ENCODE data around the gene ASPDH. TPM values are rescaled to one million over a fixed set of nuclear protein-coding genes. Genes with fewer than 3 reads are reported as not detected.

Gene ASPDH
- total RNA-seq, 1 donor from 2014 or later, result not detected

DNA sequence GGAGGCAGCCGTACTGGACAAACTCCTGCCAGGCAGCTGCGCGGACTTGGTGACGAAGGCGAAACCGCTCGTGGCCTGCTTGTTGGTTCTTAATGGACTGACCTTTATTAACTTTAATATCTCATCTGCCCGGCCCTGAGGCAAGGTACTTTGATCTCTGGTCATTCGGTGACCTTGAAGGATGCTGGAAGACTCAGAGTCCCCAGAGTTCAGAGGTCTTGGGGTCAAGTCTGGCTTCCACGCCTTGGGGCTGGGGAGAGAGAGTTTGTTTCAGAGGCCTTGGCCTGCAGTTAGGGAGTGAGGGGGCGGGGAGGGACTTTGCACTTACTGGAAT lies 47.0 kb downstream of the ASPDH start:
- ATAC-seq (ENCODE audit: poor library complexity) (no peak), DNase-seq (no peak)
- intact Hi-C loops (cut with DNase I), result no loop called here

DNA sequence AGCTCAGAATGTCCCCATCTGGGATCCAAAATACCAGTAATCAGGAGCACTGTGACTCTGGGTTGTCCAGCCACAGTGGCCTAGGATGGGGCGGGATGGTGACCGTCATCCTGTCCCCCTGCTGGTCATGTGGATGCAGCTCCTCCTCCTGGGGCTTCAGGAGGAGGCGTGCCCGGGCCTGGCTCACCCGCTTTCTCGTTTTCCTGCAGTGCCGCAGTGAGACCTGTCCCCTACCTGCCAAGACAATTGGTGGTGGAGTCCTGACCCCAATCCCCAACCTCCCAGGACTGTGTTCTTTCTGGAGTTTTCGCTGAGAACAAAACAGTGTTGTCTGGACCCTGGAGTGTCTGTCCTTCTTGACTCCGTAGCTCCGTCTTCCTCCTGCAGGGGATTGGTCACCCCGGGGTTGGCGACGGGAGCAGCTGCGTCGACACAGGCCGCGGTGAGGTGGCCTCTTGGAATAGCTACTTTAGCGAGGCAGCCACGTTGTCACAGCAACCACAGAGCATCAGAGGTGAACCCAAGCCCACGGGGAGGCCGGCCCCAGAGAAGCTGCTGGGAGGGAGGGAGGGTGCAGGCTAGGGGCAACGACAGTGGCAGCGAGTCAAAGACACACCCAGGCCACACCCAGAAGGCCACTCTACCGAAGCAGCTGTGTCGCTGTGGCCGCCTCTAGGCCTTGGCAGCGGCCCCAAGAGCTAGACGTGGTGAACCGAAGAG lies 47.6 kb downstream of the ASPDH start:
- ATAC-seq (ENCODE audit: poor library complexity) (no peak), DNase-seq (no peak)
- intact Hi-C loops (cut with DNase I), result no loop called here

DNA sequence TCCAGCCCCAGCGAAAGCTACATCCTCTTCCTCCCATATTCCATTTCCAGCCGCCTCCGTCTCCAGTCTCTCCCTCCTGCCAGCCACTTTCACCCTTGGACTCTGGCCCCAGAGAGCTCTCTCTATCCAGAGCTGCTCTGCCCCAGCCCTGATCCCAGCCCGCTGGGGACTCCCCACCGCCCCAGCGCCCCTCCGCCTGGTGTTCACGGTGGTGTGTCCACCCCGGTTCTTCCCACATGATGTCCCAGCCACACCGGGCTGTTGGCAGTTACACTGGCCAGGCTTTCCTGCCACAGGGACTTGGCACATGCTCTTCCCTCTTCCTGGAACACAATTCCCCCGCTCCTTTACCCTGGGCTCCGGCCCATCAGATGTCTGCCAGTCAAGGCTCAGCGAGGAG lies 48.7 kb downstream of the ASPDH start:
- intact Hi-C loops (cut with DNase I), result loop anchor here (5.0 kb wide), 1 partner anchor 98 kb away; the partner anchor contains the start of gene NAPSA
- DNase-seq (no peak), ATAC-seq (ENCODE audit: poor library complexity) (no peak)

DNA sequence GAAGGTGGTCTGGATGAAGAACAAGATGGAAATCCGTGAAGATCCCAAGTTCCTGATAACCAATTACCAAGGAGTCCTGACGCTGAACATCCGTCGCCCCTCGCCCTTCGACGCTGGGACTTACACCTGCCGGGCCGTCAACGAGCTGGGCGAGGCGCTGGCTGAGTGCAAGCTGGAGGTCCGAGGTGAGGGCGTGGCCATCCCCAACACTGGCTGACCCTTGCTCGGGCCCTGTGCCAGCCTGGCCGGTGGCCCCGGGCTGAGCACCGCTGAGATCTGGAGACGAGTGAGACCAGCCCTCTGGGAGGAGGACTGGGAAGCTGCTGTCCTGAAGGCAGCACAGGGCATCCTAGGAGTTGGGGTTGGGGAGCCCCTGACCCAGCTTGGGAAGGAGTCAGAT lies 49.4 kb downstream of the ASPDH start:
- ATAC-seq (ENCODE audit: poor library complexity) (no peak), DNase-seq (no peak)
- intact Hi-C loops (cut with DNase I), result loop anchor here (5.0 kb wide), 1 partner anchor 97 kb away; the partner anchor contains the start of gene NAPSA

DNA sequence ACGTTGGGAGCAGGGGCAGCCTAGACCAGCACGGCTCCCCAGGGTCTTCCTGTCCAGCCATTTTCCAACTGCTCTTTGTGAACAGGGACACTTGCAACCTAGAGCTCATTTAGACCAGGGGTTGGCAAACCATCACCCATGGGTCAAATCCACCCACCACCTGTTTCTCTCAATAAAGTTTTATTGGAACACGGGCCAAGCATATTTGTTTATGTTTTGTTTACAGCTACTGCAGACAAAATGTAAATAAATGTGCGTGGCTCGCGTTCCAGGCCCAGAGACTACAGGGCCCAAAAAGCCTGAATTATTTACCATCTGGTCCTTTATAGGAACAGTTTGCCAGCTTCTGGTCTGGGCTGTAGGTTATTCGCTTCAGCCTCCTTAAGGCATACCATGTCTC lies 50.7 kb downstream of the ASPDH start:
- DNase-seq, result no peak
- intact Hi-C loops (cut with DNase I), result loop anchor here (5.0 kb wide), 1 partner anchor 96 kb away; the partner anchor contains the start of gene NAPSA
- ATAC-seq (ENCODE audit: poor library complexity), result no peak

Other genes starting within 250 kb of the ASPDH start
- gene KCNC3, start 184.5 kb downstream of the ASPDH start, total RNA-seq, result 2.0 TPM
- gene NAPSA, start 148.3 kb downstream of the ASPDH start, total RNA-seq, result 0.40 TPM
- gene NR1H2, start 137.5 kb downstream of the ASPDH start, total RNA-seq, result 68.4 TPM
- gene POLD1, start 129.6 kb downstream of the ASPDH start, total RNA-seq, result 7.8 TPM
- gene SPIB, start 95.0 kb downstream of the ASPDH start, total RNA-seq, result not detected
- gene MYBPC2, start 81.0 kb downstream of the ASPDH start, total RNA-seq, result not detected
- gene EMC10, start 37.4 kb downstream of the ASPDH start, total RNA-seq, result 68.7 TPM
- gene GARIN5A, start 37.1 kb downstream of the ASPDH start, total RNA-seq, result 2.0 TPM
- 39.8 TPM for gene JOSD2, start 2.7 kb downstream of the ASPDH start, total RNA-seq
- 1.0 TPM for gene LRRC4B, start 54.5 kb upstream of the ASPDH start, total RNA-seq
- gene SYT3, start 126.0 kb upstream of the ASPDH start, total RNA-seq, result 0.11 TPM
- gene C19orf81, start 135.5 kb upstream of the ASPDH start, total RNA-seq, result 2.5 TPM
- gene SHANK1, start 205.9 kb upstream of the ASPDH start, total RNA-seq, result 0.40 TPM
- 3.0 TPM for gene CLEC11A, start 209.5 kb upstream of the ASPDH start, total RNA-seq

Measured in Right ventricle myocardium superior (tissue), 1 donor.